Fibroblast of skin of scalp (primary cell): ENCODE data around the gene CEP97.
"Not testable (repeated sequence)": the region's sequence is repeated elsewhere in the genome, so short reads cannot be mapped to it uniquely, and the experiment has no call there.

ENCODE experiments used
- DNase-seq: peaks from one replicate; pipeline ENCODE4 v3.0.0-alpha.2; 2013

The CEP97 gene

GRCh38 chr3:101701696-101702634 is 22.4 kb upstream of the CEP97 start:
- no peak for DNase-seq

GRCh38 chr3:101702726-101703125 is 21.7 kb upstream of the CEP97 start:
- DNase-seq = no peak

DNA sequence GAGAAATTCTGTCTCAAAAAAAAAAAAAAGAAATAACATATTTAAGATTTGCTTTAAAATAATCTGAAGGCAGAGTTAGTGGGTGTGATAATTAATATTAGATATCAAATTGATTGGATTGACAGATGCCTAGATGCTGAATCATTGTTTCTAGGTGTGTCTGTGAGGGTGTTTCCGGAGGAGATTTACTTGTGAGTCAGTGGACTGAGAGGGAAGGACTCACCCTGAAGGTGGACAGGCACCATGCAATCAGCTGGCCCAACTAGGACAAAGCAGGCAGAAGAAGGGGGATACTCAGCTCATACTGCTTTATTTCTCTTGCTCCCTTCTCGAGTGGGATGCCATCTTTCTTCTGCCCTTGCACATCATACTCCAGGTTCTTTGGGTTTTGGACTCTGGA is 21.2 kb upstream of the CEP97 start:
- no peak for DNase-seq

- DNase-seq = not testable (repeated sequence)
Measured at GRCh38 chr3:101704639-101705038, 19.8 kb upstream of the CEP97 start.

- no peak for DNase-seq
Measured at GRCh38 chr3:101709126-101709525, 15.3 kb upstream of the CEP97 start.

DNA sequence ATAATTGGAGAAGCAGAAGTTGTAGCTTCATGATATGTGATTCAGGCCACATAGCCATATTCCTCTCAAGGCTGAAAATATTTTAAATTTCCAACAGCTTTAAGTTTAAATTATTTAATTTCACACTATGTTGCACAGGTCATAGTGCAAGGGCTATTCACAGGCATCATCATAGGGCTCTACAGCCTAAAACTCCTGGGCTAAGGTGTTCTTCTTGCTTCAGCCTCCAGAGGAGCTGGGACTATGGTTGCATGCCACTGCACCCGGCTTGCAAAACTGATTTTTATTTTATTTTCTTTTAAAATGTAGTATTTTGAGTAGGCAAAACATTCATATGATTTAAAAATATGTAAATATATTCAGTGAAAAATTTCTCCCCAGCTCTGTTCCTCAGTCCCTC is 6.0 kb upstream of the CEP97 start:
- DNase-seq = no peak

DNA sequence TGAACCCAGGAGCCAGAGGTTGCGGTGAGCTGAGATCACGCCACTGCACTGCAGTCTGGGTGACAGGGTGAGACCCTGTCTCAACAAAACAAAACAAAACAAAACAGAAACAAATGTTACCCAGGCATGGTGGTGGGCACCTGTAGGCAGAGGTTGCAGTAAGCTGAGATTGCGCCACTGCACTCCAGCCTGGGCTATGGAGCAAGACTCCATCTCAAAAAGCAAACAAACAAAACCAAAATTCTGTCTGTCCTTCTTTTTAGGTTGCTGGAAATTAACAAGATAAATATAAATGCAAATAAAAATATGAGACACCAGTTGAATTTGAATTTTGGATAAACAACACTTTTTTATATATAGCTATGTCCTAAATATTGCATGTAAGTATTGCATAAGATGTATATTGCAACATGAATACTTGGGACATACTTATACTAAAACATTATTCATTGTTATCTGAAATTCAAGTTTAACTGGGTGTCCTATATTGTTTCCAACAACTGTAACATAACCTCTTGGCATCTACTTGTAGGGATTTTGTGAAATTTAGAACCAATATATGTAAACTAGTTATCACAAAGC is 4.7 kb upstream of the CEP97 start:
- DNase-seq = no peak

DNA sequence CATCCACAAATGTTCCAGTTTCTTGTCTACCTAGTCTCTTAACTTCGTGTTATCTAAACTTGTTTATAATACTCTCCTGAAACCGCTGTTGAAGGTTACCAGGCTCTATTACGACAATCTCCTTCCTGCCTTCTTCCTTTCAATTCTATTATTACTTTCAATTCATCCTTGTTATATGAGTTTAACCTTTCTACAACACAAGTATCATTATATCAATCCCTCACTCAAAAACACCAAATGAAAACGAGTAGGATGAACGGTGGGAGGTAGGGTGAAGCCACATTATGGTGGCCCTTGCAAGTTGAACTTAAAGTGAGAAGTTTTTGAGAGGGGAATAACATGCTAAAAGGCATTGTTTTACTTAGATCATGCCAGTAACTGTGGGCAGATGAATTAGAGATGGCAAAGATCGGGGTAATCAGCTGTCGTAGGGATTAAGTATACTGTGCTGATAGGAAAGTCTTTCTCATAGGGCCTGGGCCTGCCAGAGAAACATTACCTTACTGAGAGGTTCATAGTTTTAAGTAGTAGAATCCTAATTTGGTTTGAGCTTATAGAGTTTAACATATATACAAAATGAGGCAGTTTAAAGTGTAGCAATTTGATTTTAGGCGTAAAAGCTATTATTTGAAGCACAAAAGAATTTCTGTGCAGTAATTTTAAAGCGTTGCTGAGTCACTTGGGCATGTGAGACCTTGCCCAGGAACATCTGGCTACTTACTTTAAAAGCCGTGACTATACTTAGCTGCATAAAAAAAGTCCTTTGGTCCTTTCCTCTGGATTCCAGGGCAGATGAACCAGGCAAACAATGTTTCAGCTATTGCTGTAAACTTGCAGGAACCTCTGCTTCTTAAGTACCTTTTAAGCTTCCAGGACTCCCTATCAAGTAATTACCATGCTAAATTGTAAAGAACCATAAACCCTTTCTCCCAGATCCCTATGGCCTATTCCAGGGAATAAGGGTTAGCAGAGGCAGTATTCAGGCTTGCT is 3.3 kb upstream of the CEP97 start:
- no peak for DNase-seq

DNA sequence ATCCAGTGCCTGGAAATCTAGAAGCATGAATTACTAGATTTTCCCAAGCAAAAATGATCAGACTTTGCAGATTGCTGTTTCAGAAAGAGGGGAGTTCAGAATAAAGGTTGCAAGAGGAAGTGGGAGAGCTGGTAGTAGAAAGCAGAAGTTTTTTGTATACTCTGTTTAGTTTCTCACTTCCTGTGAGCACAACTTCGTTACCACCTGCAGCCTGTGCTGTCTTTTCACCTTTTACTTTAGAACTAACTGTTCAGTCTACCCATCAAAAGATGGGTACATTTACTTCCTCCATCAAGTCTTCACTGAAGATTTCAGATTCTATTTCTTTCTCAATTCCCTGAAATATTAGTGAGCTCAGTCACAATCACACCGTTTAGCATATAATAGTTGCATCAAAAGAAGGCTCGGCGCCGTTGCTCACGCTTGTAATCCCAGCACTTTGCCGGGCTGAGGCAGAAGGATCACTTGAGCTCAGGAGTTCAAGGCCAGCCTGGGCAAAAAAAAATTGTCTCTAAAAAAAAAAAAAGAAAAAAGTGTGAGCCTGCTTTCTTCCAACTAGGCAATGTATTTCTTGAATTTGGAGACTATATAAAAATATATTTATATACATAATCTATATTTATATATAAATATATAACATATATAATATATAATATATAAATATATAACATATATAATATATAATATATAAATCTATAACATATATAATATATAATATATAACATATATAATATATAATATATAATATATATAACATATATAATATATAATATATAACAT is 1.8 kb upstream of the CEP97 start:
- DNase-seq = no peak

GRCh38 chr3:101725194-101725889 is 928 bp downstream of the CEP97 start:
- peak; percentile 18 for DNase-seq

GRCh38 chr3:101725890-101726275 is 1.5 kb downstream of the CEP97 start:
- no peak for DNase-seq

DNA sequence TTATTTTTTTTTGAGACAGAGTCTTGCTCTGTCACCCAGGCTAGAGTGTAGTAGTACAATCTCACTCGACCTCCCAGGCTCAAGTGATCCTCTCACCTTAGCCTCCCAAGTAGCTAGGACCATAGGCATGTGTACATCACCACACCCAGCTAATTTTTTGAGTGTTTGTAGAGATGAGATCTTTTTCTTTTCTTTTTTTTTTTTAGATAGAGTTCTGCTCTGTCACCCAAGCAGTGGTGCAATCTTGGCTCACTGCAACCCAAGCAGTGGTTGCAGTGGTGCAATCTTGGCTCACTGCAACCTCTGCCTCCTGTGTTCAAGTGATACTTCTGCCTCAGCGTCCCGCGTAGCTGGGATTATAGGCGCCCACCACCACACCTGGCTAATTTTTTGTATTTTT is 5.2 kb downstream of the CEP97 start:
- no peak for DNase-seq

DNA sequence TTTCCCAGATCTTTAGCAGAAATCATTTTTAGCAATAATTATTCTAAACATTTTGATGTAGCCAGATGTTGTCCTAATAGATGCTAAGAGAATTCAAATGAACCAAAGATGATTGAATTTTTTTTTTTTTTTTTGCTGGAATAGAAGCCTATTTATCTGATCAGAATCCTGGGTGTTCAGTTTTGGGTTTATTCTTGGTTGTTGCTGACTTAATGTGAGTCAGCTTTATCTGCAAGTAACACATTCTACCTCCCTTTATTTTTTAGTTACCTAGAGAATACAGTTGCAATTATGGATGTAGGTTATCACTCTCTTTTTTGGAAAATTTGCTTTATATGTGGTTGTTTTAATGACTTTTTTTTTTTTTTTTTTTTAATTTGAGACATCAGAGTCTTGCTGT is 6.4 kb downstream of the CEP97 start:
- DNase-seq = no peak

GRCh38 chr3:101732240-101732641 is 7.8 kb downstream of the CEP97 start:
- no peak for DNase-seq

GRCh38 chr3:101735833-101736232 is 11.4 kb downstream of the CEP97 start:
- DNase-seq = no peak

- DNase-seq = not testable (repeated sequence)
Measured at GRCh38 chr3:101741914-101742313, 17.5 kb downstream of the CEP97 start.

DNA sequence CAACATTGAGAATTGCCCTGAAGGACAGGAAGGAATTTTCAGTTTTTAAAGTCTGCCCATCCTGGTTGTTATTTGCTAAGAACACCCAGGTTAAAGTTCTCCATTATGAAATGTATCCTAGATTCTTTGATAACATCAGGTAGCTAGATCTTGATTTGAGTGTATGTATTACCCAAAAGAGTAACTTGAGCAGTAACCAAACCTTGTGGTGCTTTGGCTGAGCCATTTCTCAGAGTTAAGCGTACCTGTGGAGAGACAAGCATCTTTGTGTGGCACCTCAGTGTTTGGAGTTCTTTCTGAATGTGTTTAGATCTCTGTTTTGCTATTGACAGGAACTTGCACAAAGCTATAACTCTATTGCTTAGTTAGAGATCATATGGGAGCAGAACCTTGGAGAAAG is 20.4 kb downstream of the CEP97 start:
- no peak for DNase-seq

DNA sequence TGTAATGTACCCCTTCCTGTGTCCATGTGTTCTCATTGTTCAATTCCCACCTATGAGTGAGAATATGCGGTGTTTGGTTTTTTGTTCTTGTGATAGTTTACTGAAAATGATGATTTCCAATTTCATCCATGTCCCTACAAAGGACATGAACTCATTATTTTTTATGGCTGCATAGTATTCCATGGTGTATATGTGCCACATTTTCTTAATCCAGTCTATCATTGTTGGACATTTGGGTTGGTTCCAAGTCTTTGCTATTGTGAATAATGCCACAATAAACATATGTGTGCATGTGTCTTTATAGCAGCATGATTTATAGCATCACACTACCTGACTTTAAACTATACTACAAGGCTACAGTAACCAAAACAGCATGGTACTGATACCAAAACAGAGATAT is 21.5 kb downstream of the CEP97 start:
- DNase-seq = not testable (repeated sequence)

GRCh38 chr3:101753386-101754113 is 29.1 kb downstream of the CEP97 start:
- DNase-seq = not testable (repeated sequence)

GRCh38 chr3:101758224-101758623 is 33.8 kb downstream of the CEP97 start:
- no peak for DNase-seq
